Ovary (tissue), 9 donors: Measurements from ENCODE around the gene PCED1B. TPM values are rescaled to one million over a fixed set of nuclear protein-coding genes. Genes with fewer than 3 reads are reported as not detected.
"Not testable (repeated sequence)": the region's sequence is repeated elsewhere in the genome, so short reads cannot be mapped to it uniquely, and the experiment has no call there.

Experiments
- DNase-seq, 5 donors: peaks; one replicate each; pipeline ENCODE4 v3.0.0-alpha.2; 2019 to 2020
- H3K27ac ChIP-seq, 2 donors: fragments of 200-600 bp; one replicate each; pipeline versions ENCODE4 v1.5.1 to v1.8.0; 2019 to 2022
- H3K27me3 ChIP-seq: fragments of 200-600 bp; one replicate; pipeline ENCODE4 v1.8.0; 2022
- H3K36me3 ChIP-seq: fragments of 200-600 bp; sonication (generic); one replicate; pipeline ENCODE4 v1.5.1; 2019
- H3K4me1 ChIP-seq: one replicate; pipeline ENCODE4 v1.8.1; 2013; ENCODE audit warnings: mild to moderate bottlenecking, moderate library complexity; ENCODE audit not compliant: insufficient read depth
- H3K4me3 ChIP-seq: fragments of 200-600 bp; sonication (generic); one replicate; pipeline ENCODE4 v1.5.1; 2017
- H3K9me3 ChIP-seq, 2 donors: fragments of 200-600 bp in 1 of 2; sonication (generic) in 1 of 2; one replicate each; pipeline versions ENCODE4 v1.5.1 to v1.8.1; 2013 to 2019; ENCODE audit warnings: mild to moderate bottlenecking in 1 of 2, moderate library complexity in 1 of 2
- EP300 ChIP-seq: sonication (generic); formaldehyde crosslinking; IDR thresholded peaks from one replicate; pipeline ENCODE4 v1.6.1; 2017; ENCODE audit warnings: antibody characterized with exemption
- POLR2A ChIP-seq: fragments of 450-650 bp; IDR thresholded peaks from one replicate; pipeline ENCODE4 v1.6.1; 2017; ENCODE audit warnings: antibody characterized with exemption, mild to moderate bottlenecking, moderate library complexity
- WGBS, 3 donors: extraction: QIAGEN DNeasy Blood & Tissue Kit in 1 of 3; methylation state at CpG; one replicate each; pipeline versions ENCODE4 v1.1.5 to v1.1.7; 2013 to 2017; 5-methylcytosine and 5-hydroxymethylcytosine counted together
- intact Hi-C, 4 donors: fragments of 100-400 bp; cut with DNase I; formaldehyde crosslinking; loops; one replicate each; pipeline versions ENCODE4 v1.11.0 to v1.15.1; 2022 to 2023
- polyA plus RNA-seq, 2 donors: library from polyadenylated mRNA; stranded (reverse); fragments of 200-250 nt in 1 of 2; fragments of 350-450 nt in 1 of 2; fragmentation: Illumina TruSeq in 1 of 2; extraction: RNeasy Lipid Tissue Mini Kit (QIAGEN cat#74804) in 1 of 2; gene quantifications; one replicate each; pipeline ENCODE4 v1.2.3, GENCODE V29; 2013 to 2014
- total RNA-seq, 7 donors: library from RNA; depleted of rRNA in 2 of 7; stranded (reverse); fragments of >200 nt in 2 of 7; fragmentation: NEBNext Ultra II Directional in 3 of 7; extraction: Animal tissue kit (Norgen Biotek cat#: 25700) in 3 of 7; gene quantifications; one replicate each; pipeline versions ENCODE4 v1.1.0 to v1.2.4, GENCODE V29; 2016 to 2023
- TF ChIP-seq, protein P1 (sequence below), 3 donors: fragments of 450-650 bp in 2 of 3; fragments of 200-600 bp in 1 of 3; IDR thresholded peaks; one replicate each; pipeline versions ENCODE4 v1.5.1 to v1.8.0; 2016 to 2022; ENCODE audit warnings: antibody characterized with exemption in 3 of 3, mild to moderate bottlenecking in 1 of 3
- donor health status: DM: no; HTN: no; CAD: no; lungs with moderate emphysema.
- donor health status: DM: no; HTN: no; CAD: no.
- donor health status: Bipolar disorder and iron deficiency.
- donor health status: DM: yes; HTN: yes; CAD: no.
- donor health status: DM: no; HTN: no; CAD: no.
- donor health status: DM: yes; HTN: yes; CAD: no.

PCED1B gene
- total and polyA plus RNA-seq, 9 donors, result 9.9 to 27.2 (median 13.0) TPM

DNA sequence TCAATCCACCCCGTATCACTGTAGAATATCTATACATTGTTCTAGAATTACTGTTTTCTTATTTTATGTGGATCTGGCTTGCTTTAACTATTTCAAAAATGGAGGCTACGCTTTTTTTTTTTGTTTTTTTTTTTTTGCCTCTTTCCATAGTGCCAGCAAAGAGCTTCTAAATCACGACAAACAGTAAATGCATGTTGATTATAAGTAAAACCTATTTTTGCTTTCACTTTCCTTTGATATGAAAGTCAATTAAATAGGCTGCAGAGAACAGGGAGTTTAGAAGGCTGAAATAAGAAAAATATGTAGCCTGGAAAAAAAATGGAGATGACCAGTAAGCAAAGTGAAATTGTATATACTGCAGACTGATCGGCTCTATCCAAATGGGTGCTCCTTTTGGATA lies 112.6 kb downstream of the PCED1B start:
- WGBS, 3 donors, result 66 to 72% (median 67%) methylated on average over 4 of the region's 4 CpGs
- Histone ChIP-seq H3K4me3 (no peak overlapping the region), H3K9me3 (no peaks in the 10 kb centered on the region), H3K27me3 (no peaks in the 10 kb centered on the region), H3K27ac (no peak overlapping the region), H3K36me3 (no peaks in the 10 kb centered on the region), H3K4me1 (peaks cover 8% of the 10 kb centered on the region)
- DNase-seq, result no peak
- no peak for TF ChIP-seq EP300
- TF ChIP-seq, protein P1, sequence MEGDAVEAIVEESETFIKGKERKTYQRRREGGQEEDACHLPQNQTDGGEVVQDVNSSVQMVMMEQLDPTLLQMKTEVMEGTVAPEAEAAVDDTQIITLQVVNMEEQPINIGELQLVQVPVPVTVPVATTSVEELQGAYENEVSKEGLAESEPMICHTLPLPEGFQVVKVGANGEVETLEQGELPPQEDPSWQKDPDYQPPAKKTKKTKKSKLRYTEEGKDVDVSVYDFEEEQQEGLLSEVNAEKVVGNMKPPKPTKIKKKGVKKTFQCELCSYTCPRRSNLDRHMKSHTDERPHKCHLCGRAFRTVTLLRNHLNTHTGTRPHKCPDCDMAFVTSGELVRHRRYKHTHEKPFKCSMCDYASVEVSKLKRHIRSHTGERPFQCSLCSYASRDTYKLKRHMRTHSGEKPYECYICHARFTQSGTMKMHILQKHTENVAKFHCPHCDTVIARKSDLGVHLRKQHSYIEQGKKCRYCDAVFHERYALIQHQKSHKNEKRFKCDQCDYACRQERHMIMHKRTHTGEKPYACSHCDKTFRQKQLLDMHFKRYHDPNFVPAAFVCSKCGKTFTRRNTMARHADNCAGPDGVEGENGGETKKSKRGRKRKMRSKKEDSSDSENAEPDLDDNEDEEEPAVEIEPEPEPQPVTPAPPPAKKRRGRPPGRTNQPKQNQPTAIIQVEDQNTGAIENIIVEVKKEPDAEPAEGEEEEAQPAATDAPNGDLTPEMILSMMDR (IDR thresholded peaks at IDR 0.05), result no peak
- TF ChIP-seq POLR2A, result no peak
- intact Hi-C loops, result no loop called here

DNA sequence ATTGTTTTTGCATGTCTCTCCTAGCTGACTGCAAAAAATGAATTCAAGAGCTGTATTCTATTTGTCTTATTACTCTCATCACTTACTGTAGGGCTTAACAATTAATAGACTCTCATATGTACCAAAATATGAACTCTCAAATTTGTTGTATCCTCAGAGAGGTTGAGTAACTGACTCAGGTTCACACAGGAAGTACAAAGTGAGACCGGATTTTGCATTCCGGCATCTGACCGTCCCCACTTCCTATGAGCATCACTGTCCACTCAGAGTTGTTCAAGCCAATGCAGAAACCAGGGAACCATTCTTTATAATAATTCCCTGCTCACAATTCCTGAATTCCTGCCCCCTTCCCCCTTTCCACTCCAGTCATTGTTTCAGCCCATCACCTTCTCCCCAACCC lies 113.6 kb downstream of the PCED1B start:
- Histone ChIP-seq H3K36me3 (no peaks in the 10 kb centered on the region), H3K9me3 (no peaks in the 10 kb centered on the region), H3K27me3 (no peaks in the 10 kb centered on the region), H3K4me1 (peaks cover 8% of the 10 kb centered on the region), H3K4me3 (no peak overlapping the region), H3K27ac (no peak overlapping the region)
- WGBS, 3 donors, result 89 to 97% (median 92%) methylated on average over 3 of the region's 3 CpGs
- DNase-seq, result no peak
- TF ChIP-seq, protein P1 (IDR thresholded peaks at IDR 0.05), result no peak
- TF ChIP-seq EP300 (no peak), POLR2A (no peak)
- intact Hi-C loops, result no loop called here

DNA sequence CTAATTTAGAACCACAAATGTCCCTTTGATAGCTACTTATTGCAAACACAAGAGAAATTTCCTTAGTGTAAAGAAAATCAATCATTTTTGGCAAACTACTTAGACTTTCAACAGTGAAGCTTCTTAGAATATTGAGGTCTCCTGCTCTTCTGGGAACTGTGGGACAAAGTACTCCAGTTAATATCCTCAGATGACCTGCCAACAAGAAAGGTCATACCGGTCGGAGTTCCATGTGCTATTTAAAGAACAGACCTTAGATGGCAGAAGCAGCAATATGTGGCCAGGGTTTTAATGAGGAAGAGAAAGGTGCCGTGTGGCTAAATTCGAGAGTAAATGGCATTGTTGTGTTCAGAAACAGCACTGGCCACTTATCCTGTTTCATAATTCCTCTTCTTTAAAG lies 115.1 kb downstream of the PCED1B start:
- Histone ChIP-seq H3K4me3 (no peak overlapping the region), H3K27ac (no peak overlapping the region), H3K9me3 (no peaks in the 10 kb centered on the region), H3K36me3 (no peaks in the 10 kb centered on the region), H3K4me1 (peaks cover 4% of the 10 kb centered on the region), H3K27me3 (no peaks in the 10 kb centered on the region)
- DNase-seq, result no peak
- intact Hi-C loops, result no loop called here
- WGBS, 3 donors, result 45 to 75% (median 59%) methylated on average over 4 of the region's 4 CpGs
- TF ChIP-seq, protein P1 (IDR thresholded peaks at IDR 0.05), result no peak
- TF ChIP-seq POLR2A (no peak), EP300 (no peak)

DNA sequence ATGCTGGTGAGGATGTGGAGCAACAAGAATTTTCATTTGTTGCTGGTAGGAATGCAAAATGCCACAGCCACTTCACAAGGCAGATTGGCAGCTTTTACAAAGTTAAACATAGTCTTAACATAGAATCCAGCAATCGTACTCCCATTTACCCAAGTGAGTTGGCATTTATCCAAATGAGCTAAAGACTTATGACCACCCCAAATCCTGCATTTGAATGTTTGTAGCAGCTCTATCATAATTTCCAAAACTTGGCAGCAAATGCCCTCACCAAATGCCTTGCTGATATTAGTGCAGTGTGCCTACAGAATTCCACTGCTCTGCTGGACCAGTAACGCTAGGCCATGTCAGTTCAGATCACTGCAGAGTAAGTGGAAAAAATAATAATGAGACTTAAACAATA lies 121.0 kb downstream of the PCED1B start:
- TF ChIP-seq, protein P1 (IDR thresholded peaks at IDR 0.05), result no peak
- TF ChIP-seq EP300, result no peak
- TF ChIP-seq POLR2A, result no peak
- Histone ChIP-seq H3K27ac (no peak overlapping the region), H3K9me3 (no peaks in the 10 kb centered on the region), H3K4me1 (no peaks in the 10 kb centered on the region), H3K27me3 (no peaks in the 10 kb centered on the region), H3K36me3 (no peaks in the 10 kb centered on the region), H3K4me3 (no peak overlapping the region)
- 70 to 83% (median 75%) methylated on average over 2 of the region's 2 CpGs for WGBS, 3 donors
- no peak for DNase-seq
- intact Hi-C loops, result no loop called here

DNA sequence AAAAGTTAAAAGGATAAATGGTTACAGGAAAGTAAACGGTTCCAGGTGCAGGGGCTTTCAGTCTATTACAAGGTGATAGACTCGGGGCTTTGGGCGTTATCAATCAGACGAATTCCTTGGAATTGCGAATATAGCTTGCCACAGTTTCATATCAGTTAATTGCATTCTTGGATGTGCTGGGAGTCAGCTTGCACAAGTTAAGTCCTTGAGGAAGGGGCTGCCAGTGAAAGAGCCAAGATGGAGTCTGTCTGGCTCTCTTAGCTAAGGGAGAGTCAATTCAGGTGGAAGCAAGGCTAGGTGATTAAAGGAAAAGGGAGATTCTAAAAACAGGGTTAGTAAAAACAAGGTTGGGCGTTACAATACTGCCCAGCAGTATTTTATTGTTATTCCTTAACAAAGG lies 121.8 kb downstream of the PCED1B start:
- H3K4me3 ChIP-seq, H3K27me3 ChIP-seq, H3K4me1 ChIP-seq, H3K9me3 ChIP-seq, H3K27ac ChIP-seq, H3K36me3 ChIP-seq, DNase-seq, intact Hi-C loops: not testable (repeated sequence)
- WGBS, 3 donors, result 54 to 75% (median 55%) methylated on average over 6 of the region's 6 CpGs
